H9 (cell line): ENCODE results near the gene FBN2. TPM values are rescaled to one million over a fixed set of nuclear protein-coding genes. Genes with fewer than 3 reads are reported as not detected.
A peak's percentile ranks its signal among the peaks of the same experiment; 100 is the strongest.

Experiments used
- DNase-seq: peaks from one replicate; pipeline ENCODE4 v3.0.0-alpha.2; 2017
- H2AFZ ChIP-seq: one replicate; pipeline ENCODE4 v1.6.1; 2013; ENCODE audit warnings: mild to moderate bottlenecking, low read length, control low read depth, moderate library complexity
- H2AK5ac ChIP-seq: 2 replicates; pipeline ENCODE4 v1.6.1; 2013; ENCODE audit warnings: low read length, control low read depth, mixed read lengths; ENCODE audit not compliant: insufficient read length
- H2BK120ac ChIP-seq: one replicate; pipeline ENCODE4 v1.6.1; 2013; ENCODE audit warnings: low read depth, mild to moderate bottlenecking, low read length, control low read depth, inconsistent platforms; ENCODE audit not compliant: poor library complexity, severe bottlenecking
- H2BK12ac ChIP-seq: 2 replicates; pipeline ENCODE4 v1.6.1; 2013; ENCODE audit warnings: low read length, control low read depth, mixed read lengths, low read depth; ENCODE audit not compliant: insufficient read length
- H2BK15ac ChIP-seq: 2 replicates; pipeline ENCODE4 v1.6.1; 2013; ENCODE audit warnings: low read depth, low read length, control low read depth
- H2BK20ac ChIP-seq: one replicate; pipeline ENCODE4 v1.6.1; 2013; ENCODE audit warnings: low read depth, mild to moderate bottlenecking, low read length, control low read depth, inconsistent platforms; ENCODE audit not compliant: poor library complexity, severe bottlenecking
- H2BK5ac ChIP-seq: 2 replicates; pipeline ENCODE4 v1.6.1; 2013; ENCODE audit warnings: low read length, control low read depth, mixed read lengths; ENCODE audit not compliant: insufficient read length
- H3K14ac ChIP-seq: 2 replicates; pipeline ENCODE4 v1.6.1; 2013; ENCODE audit warnings: low read length, control low read depth; ENCODE audit not compliant: insufficient read depth
- H3K18ac ChIP-seq: 2 replicates; pipeline ENCODE4 v1.6.1; 2013; ENCODE audit warnings: low read depth, mild to moderate bottlenecking, mixed read lengths, low read length, control low read depth; ENCODE audit not compliant: insufficient read length
- H3K23ac ChIP-seq: 2 replicates; pipeline ENCODE4 v1.6.1; 2013; ENCODE audit warnings: low read length, control low read depth, mixed read lengths, low read depth; ENCODE audit not compliant: insufficient read length
- H3K23me2 ChIP-seq: 2 replicates; pipeline ENCODE4 v1.6.1; 2013; ENCODE audit warnings: low read depth, mild to moderate bottlenecking, mixed read lengths, low read length, control low read depth; ENCODE audit not compliant: insufficient read length, poor library complexity, severe bottlenecking
- H3K27ac ChIP-seq: 2 replicates; pipeline ENCODE4 v1.5.1; 2013; ENCODE audit warnings: low read length, control low read depth, mixed read lengths, low read depth; ENCODE audit not compliant: insufficient read length
- H3K27me3 ChIP-seq: 2 replicates; pipeline ENCODE4 v1.6.1; 2013; ENCODE audit warnings: low read length, control low read depth, inconsistent platforms; ENCODE audit not compliant: insufficient read depth
- H3K4ac ChIP-seq: 2 replicates; pipeline ENCODE4 v1.6.1; 2013; ENCODE audit warnings: low read depth, mild to moderate bottlenecking, control low read depth, inconsistent platforms, low read length, moderate library complexity
- H3K4me1 ChIP-seq: 2 replicates; pipeline ENCODE4 v1.6.1; 2013; ENCODE audit warnings: low read length, control low read depth, inconsistent platforms; ENCODE audit not compliant: insufficient read depth
- H3K4me2 ChIP-seq: 2 replicates; pipeline ENCODE4 v1.6.1; 2013; ENCODE audit warnings: low read length, control low read depth, mixed read lengths; ENCODE audit not compliant: insufficient read length, insufficient read depth
- H3K56ac ChIP-seq: 2 replicates; pipeline ENCODE4 v1.6.1; 2013; ENCODE audit warnings: low read depth, mild to moderate bottlenecking, mixed read lengths, low read length, control low read depth; ENCODE audit not compliant: insufficient read length
- H3K79me1 ChIP-seq: 2 replicates; pipeline ENCODE4 v1.6.1; 2013; ENCODE audit warnings: low read depth, mild to moderate bottlenecking, moderate library complexity, low read length, control low read depth, inconsistent platforms; ENCODE audit not compliant: insufficient read depth, poor library complexity, severe bottlenecking
- H3K79me2 ChIP-seq: 2 replicates; pipeline ENCODE4 v1.6.1; 2013; ENCODE audit warnings: low read length, control low read depth, inconsistent platforms; ENCODE audit not compliant: insufficient read depth
- H3K9ac ChIP-seq: 2 replicates; pipeline ENCODE4 v1.6.1; 2013; ENCODE audit warnings: low read length, control low read depth, mixed read lengths; ENCODE audit not compliant: insufficient read length; ENCODE audit errors: extremely low read depth
- H3K9me3 ChIP-seq: one replicate; pipeline ENCODE4 v1.6.1; 2013; ENCODE audit warnings: low read depth, low read length, inconsistent platforms; ENCODE audit not compliant: control insufficient read depth
- H3T11ph ChIP-seq: one replicate; pipeline ENCODE4 v1.6.1; 2013; ENCODE audit warnings: mild to moderate bottlenecking, low read length, control low read depth, inconsistent platforms
- H4K20me1 ChIP-seq: one replicate; pipeline ENCODE4 v1.6.1; 2013; ENCODE audit not compliant: control insufficient read depth, insufficient read length, insufficient read depth
- H4K5ac ChIP-seq: 2 replicates; pipeline ENCODE4 v1.6.1; 2013; ENCODE audit warnings: low read depth, mild to moderate bottlenecking, mixed read lengths, low read length, control low read depth; ENCODE audit not compliant: insufficient read length
- H4K8ac ChIP-seq: replicated peaks from 2 replicates; pipeline ENCODE4 v1.6.1; 2013; ENCODE audit warnings: low read length, control low read depth, mixed read lengths, low read depth; ENCODE audit not compliant: insufficient read length
- H4K91ac ChIP-seq: 2 replicates; pipeline ENCODE4 v1.6.1; 2013; ENCODE audit warnings: low read depth, mild to moderate bottlenecking, moderate library complexity, mixed read lengths, low read length, control low read depth; ENCODE audit not compliant: insufficient read length
- H3K27ac Mint-ChIP-seq, 3 experiments: 2 replicates in 2 of 3; 3 replicates in 1 of 3; pipeline ENCODE4 v1.8.0; 2020 to 2021; ENCODE audit warnings: mixed read lengths in 3 of 3, mild to moderate bottlenecking in 1 of 3, moderate library complexity in 1 of 3
- H3K27me3 Mint-ChIP-seq: 2 replicates; pipeline ENCODE4 v1.8.0; 2021; ENCODE audit warnings: low read depth, mild to moderate bottlenecking, moderate library complexity, mixed read lengths
- H3K36me3 Mint-ChIP-seq, 3 experiments: 2 replicates in 2 of 3; 3 replicates in 1 of 3; pipeline ENCODE4 v1.8.0; 2020 to 2021; ENCODE audit warnings: low read depth in 3 of 3, mixed read lengths in 3 of 3; ENCODE audit not compliant: insufficient read depth in 1 of 3
- H3K4me1 Mint-ChIP-seq, 2 experiments: 2 replicates each; pipeline ENCODE4 v1.8.0; 2020; ENCODE audit warnings: mixed read lengths in 2 of 2
- H3K4me3 Mint-ChIP-seq, 2 experiments: 2 replicates in 1 of 2; 3 replicates in 1 of 2; pipeline ENCODE4 v1.8.0; 2020 to 2021; ENCODE audit warnings: mild to moderate bottlenecking in 2 of 2, mixed read lengths in 2 of 2, moderate library complexity in 1 of 2
- H3K9me3 Mint-ChIP-seq, 2 experiments: 2 replicates in 1 of 2; 3 replicates in 1 of 2; pipeline ENCODE4 v1.8.0; 2020; ENCODE audit warnings: mild to moderate bottlenecking in 2 of 2, mixed read lengths in 2 of 2, moderate library complexity in 1 of 2
- CTCF ChIP-seq: fragments of 200-600 bp; sonication (generic); conservative IDR thresholded peaks from 3 replicates; pipeline ENCODE4 v1.8.0; 2021; ENCODE audit warnings: antibody characterized with exemption, mild to moderate bottlenecking
- WGBS: extraction: QIAGEN DNeasy Blood & Tissue Kit; methylation state at CpG from one replicate; pipeline ENCODE4 v1.1.7; 2013; ENCODE audit warnings: missing lambda C conversion rate, low lambda C conversion rate, mixed read lengths; ENCODE audit not compliant: insufficient read length; ENCODE audit errors: extremely low coverage; 5-methylcytosine and 5-hydroxymethylcytosine counted together
- total RNA-seq: library from RNA; stranded (reverse); gene quantifications from 2 replicates; pipeline ENCODE4 v1.2.1, GENCODE V29; 2021

The FBN2 gene
- total RNA-seq, 1 experiment from 2014 or later, result 8.3 TPM

GRCh38 chr5:128494516-128494915 lies 43.5 kb downstream of the FBN2 start:
- Histone ChIP-seq H3K79me2 (no peaks in the 10 kb centered on the region), H2BK15ac (no peak overlapping the region), H2BK5ac (no peak overlapping the region), H3K4ac (no peak overlapping the region), H4K20me1 (no peaks in the 10 kb centered on the region), H3K27me3 (no peaks in the 10 kb centered on the region), H3K79me1 (no peaks in the 10 kb centered on the region), H3K23me2 (no peaks in the 10 kb centered on the region), H3K23ac (no peak overlapping the region), H2AK5ac (no peak overlapping the region), H2BK12ac (no peak overlapping the region), H4K5ac (no peak overlapping the region), H3K56ac (no peak overlapping the region), H2AFZ (no peak overlapping the region), H3T11ph (no peak overlapping the region), H3K9ac (no peak overlapping the region), H3K14ac (no peak overlapping the region), H3K9me3 (no peaks in the 10 kb centered on the region), H4K8ac (no peak overlapping the region), H4K91ac (no peak overlapping the region), H3K18ac (no peak overlapping the region), H3K27ac (no peak overlapping the region), H2BK20ac (no peak overlapping the region), H3K4me2 (no peak overlapping the region), H3K4me1 (no peaks in the 10 kb centered on the region), H2BK120ac (no peak overlapping the region)
- peaks cover 13 to 28% of the 10 kb centered on the region in 2 experiments for H3K4me1 Mint-ChIP-seq
- H3K36me3 Mint-ChIP-seq, result peaks cover 0 to 4% (median 2%) of the 10 kb centered on the region in 3 experiments; a peak in 3 of 7 replicates
- WGBS, result no CpG with 5 or more reads among the region's 1 CpG
- peak; percentile 65 for TF ChIP-seq CTCF
- peak; percentile 40 for DNase-seq
- peaks cover 0 to 3% of the 10 kb centered on the region in 2 experiments; a peak in 1 of 5 replicates for H3K9me3 Mint-ChIP-seq
- no peak overlapping the region for H3K27ac Mint-ChIP-seq
- H3K4me3 Mint-ChIP-seq, result no peak overlapping the region
- no peaks in the 10 kb centered on the region for H3K27me3 Mint-ChIP-seq
